Measurements from ENCODE around the gene ADCY1.

GRCh38 chr7:45677311-45677900 lies 103.2 kb downstream of the ADCY1 start:
- TF ChIP-seq CTCF (IDR thresholded peaks at IDR 0.05) (no peak), POLR2AphosphoS5 (IDR thresholded peaks at IDR 0.05) (no peak), POLR2A (IDR thresholded peaks at IDR 0.05) (no peak)
